Duodenal mucosa (tissue), 2 donors: Measurements from ENCODE around the gene CFAP99.
"Not testable (repeated sequence)": the region's sequence is repeated elsewhere in the genome, so short reads cannot be mapped to it uniquely, and the experiment has no call there.

ENCODE experiments used
- H3K27ac ChIP-seq: one replicate; pipeline ENCODE4 v1.7.0; 2013; ENCODE audit warnings: low read depth, low read length
- H3K27me3 ChIP-seq, 2 donors: one replicate each; pipeline ENCODE4 v1.7.0; 2013; ENCODE audit warnings: low read length in 2 of 2, control low read depth in 1 of 2; ENCODE audit not compliant: insufficient read depth in 2 of 2, control insufficient read depth in 1 of 2
- H3K36me3 ChIP-seq, 2 donors: one replicate each; pipeline ENCODE4 v1.7.0; 2013; ENCODE audit warnings: low read length in 2 of 2, control low read depth in 1 of 2; ENCODE audit not compliant: insufficient read depth in 2 of 2, control insufficient read depth in 1 of 2
- H3K4me1 ChIP-seq, 2 donors: one replicate each; pipeline ENCODE4 v1.7.0; 2013; ENCODE audit warnings: low read length in 2 of 2, control low read depth in 1 of 2; ENCODE audit not compliant: insufficient read depth in 2 of 2, control insufficient read depth in 1 of 2
- H3K4me3 ChIP-seq, 2 donors: one replicate each; pipeline ENCODE4 v1.7.0; 2013; ENCODE audit warnings: low read length in 2 of 2, low read depth in 1 of 2
- H3K9ac ChIP-seq, 2 donors: one replicate each; pipeline ENCODE4 v1.7.0; 2013; ENCODE audit warnings: low read length in 2 of 2, low read depth in 1 of 2
- H3K9me3 ChIP-seq, 2 donors: one replicate each; pipeline ENCODE4 v1.7.0; 2013; ENCODE audit warnings: low read length in 2 of 2, control low read depth in 1 of 2; ENCODE audit not compliant: control insufficient read depth in 1 of 2

CFAP99 gene

GRCh38 chr4:2426711-2427275 lies 8.0 kb downstream of the CFAP99 start:
- Histone ChIP-seq H3K4me3 (no peak overlapping the region), H3K27ac (no peak overlapping the region), H3K27me3 (peaks cover 0 to 12% of the 10 kb centered on the region in 2 donors), H3K36me3 (no peaks in the 10 kb centered on the region), H3K9me3 (peaks cover 0 to under 1% of the 10 kb centered on the region in 2 donors), H3K9ac (no peak overlapping the region), H3K4me1 (no peaks in the 10 kb centered on the region)

GRCh38 chr4:2427383-2428334 lies 8.9 kb downstream of the CFAP99 start:
- H3K9me3 ChIP-seq, result peaks cover 0 to 3% of the 10 kb centered on the region in 2 donors
- H3K27ac ChIP-seq, result no peak overlapping the region
- H3K9ac ChIP-seq, result no peak overlapping the region
- no peak overlapping the region for H3K4me3 ChIP-seq
- peaks cover 0 to 3% of the 10 kb centered on the region in 2 donors for H3K27me3 ChIP-seq
- H3K36me3 ChIP-seq, result no peaks in the 10 kb centered on the region
- no peaks in the 10 kb centered on the region for H3K4me1 ChIP-seq

GRCh38 chr4:2428496-2429213 lies 9.9 kb downstream of the CFAP99 start:
- Histone ChIP-seq H3K9ac (no peak overlapping the region), H3K4me3 (no peak overlapping the region), H3K36me3 (no peaks in the 10 kb centered on the region), H3K9me3 (peaks cover 0 to 3% of the 10 kb centered on the region in 2 donors), H3K27ac (no peak overlapping the region), H3K4me1 (no peaks in the 10 kb centered on the region), H3K27me3 (no peaks in the 10 kb centered on the region)

DNA sequence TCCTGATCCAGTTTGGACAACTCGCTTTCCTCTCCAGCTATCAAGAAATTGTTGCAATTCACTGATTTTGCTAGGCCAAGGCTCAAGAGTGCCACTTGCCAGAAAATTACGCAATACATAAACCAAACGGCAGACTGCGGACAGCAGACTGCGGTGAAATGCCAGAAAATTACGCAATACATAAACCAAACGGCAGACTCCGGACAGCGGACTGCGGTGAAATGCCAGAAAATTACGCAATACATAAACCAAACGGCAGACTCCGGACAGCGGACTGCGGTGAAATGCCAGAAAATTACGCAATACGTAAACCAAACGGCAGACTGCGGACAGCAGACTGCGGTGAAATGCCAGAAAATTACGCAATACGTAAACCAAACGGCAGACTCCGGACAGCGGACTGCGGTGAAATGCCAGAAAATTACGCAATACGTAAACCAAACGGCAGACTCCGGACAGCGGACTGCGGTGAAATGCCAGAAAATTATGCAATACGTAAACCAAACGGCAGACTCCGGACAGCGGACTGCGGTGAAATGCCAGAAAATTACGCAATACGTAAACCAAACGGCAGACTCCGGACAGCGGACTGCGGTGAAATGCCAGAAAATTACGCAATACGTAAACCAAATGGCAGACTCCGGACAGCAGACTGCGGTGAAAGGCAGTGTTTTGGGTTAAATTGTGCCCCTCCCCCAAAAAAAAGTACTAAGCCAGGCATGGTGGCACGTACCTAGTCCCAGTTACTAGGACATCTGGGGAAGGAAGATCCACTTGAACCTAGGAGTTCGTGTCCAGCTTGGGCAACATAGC lies 11.4 kb downstream of the CFAP99 start:
- not testable (repeated sequence) for H3K4me1 ChIP-seq, H3K9ac ChIP-seq, H3K36me3 ChIP-seq, H3K9me3 ChIP-seq, H3K27me3 ChIP-seq, H3K27ac ChIP-seq, H3K4me3 ChIP-seq

DNA sequence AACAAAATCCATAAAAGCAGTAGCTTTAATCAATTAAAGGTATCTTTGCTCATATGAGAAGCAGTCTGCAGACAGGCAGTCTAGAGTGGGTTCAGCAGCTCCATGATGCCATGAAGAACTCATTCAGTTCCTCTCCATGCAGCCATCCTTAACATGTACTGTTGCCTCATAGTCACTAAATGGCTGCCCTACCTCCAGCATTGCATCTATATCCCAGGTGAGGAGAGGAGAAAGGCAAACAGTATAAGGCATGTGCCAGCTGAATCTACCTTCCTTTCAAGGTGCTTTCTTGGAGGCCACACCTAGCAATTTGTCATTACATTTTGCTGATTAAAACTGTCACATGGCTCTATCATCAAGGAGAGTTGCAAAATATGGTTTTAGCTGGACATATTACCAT lies 13.2 kb downstream of the CFAP99 start:
- Histone ChIP-seq H3K27me3 (peaks cover 0 to 5% of the 10 kb centered on the region in 2 donors), H3K27ac (no peak overlapping the region), H3K9ac (no peak overlapping the region), H3K9me3 (peaks cover 0 to 3% of the 10 kb centered on the region in 2 donors), H3K36me3 (no peaks in the 10 kb centered on the region), H3K4me3 (no peak overlapping the region), H3K4me1 (no peaks in the 10 kb centered on the region)

GRCh38 chr4:2432991-2433530 lies 14.3 kb downstream of the CFAP99 start:
- peaks cover 0 to 5% of the 10 kb centered on the region in 2 donors for H3K27me3 ChIP-seq
- no peaks in the 10 kb centered on the region for H3K36me3 ChIP-seq
- H3K4me1 ChIP-seq, result no peaks in the 10 kb centered on the region
- H3K4me3 ChIP-seq, result no peak overlapping the region
- H3K27ac ChIP-seq, result no peak overlapping the region
- no peak overlapping the region for H3K9ac ChIP-seq
- peaks cover 0 to 3% of the 10 kb centered on the region in 2 donors for H3K9me3 ChIP-seq

DNA sequence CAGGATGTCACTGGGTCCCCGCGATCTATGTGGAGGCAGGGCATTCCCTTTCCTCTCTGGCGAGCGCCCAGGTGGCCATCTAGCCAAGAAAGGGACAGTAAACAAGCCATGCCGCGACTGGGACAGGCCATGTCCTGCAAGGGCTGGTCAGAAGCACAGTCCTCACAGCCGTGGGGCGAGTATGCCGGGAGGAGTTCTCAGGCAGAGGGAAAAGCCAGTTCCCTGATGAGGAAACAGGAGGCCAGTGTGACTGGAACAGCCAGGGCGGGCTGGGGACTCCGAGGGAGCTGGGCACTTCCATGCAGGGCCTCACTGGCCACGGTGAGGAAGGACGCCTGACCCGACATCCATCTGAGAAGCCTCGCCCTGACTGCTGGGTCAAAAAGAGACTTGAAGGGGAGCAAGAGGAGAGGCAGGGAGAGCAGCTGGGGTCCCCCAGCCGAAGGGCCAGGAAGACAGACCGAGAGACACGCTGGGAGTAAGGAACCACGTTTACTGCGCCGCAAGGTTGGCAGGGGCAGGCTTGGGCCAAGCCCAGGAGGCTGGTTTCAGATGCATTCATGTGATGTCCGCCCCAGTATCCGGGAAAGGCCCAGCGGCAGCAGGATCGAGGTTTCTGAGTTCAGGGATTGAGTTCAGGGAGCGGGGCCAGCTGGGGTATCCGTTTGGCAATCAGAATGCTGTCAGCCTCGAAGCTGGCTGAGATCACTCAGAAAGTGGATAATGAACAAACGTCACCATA lies 15.0 kb downstream of the CFAP99 start:
- H3K4me3 ChIP-seq, result no peak overlapping the region
- no peak overlapping the region for H3K27ac ChIP-seq

DNA sequence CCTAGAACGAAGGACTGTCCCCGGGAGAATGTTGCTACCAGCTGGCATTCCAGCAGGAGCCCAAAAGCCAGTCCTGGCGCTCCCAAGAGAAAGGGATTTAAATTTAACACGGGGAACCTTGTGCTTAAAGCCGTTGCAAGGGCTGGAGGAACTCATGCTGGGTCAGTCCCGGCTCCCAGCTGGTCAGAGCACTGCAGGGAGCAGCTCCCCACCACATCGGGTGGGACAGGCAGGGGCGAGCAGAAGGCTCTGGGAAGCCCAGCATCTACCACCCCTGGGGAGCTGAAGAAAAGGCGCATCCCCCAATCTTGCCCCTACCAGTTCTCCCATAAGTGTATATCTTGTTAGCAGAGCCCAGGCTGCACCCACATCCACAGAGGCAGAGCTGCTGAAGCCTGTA lies 15.7 kb downstream of the CFAP99 start:
- Histone ChIP-seq H3K9ac (no peak overlapping the region), H3K27me3 (peaks cover 0 to 5% of the 10 kb centered on the region in 2 donors), H3K9me3 (peaks cover 0 to 3% of the 10 kb centered on the region in 2 donors), H3K4me1 (no peaks in the 10 kb centered on the region), H3K4me3 (no peak overlapping the region), H3K36me3 (no peaks in the 10 kb centered on the region), H3K27ac (no peak overlapping the region)

More for the DNA sequence above, 15.0 kb downstream of the CFAP99 start:
- Histone ChIP-seq H3K36me3 (no peaks in the 10 kb centered on the region), H3K4me1 (no peaks in the 10 kb centered on the region), H3K27me3 (peaks cover 0 to 5% of the 10 kb centered on the region in 2 donors), H3K9me3 (peaks cover 0 to 3% of the 10 kb centered on the region in 2 donors), H3K9ac (no peak overlapping the region)

- H3K9me3 ChIP-seq, result peaks cover 0 to 3% of the 10 kb centered on the region in 2 donors
- no peaks in the 10 kb centered on the region for H3K4me1 ChIP-seq
- no peaks in the 10 kb centered on the region for H3K36me3 ChIP-seq
- H3K27ac ChIP-seq, result no peak overlapping the region
- peaks cover 0 to 5% of the 10 kb centered on the region in 2 donors for H3K27me3 ChIP-seq
- H3K9ac ChIP-seq, result no peak overlapping the region
- H3K4me3 ChIP-seq, result no peak overlapping the region
Measured at GRCh38 chr4:2436301-2436700, 17.5 kb downstream of the CFAP99 start.
